Subcutaneous abdominal adipose tissue (tissue), 5 donors: ENCODE data around the gene ETV6.

ENCODE experiments used
- H3K27ac ChIP-seq: one replicate; pipeline ENCODE4 v1.7.0; 2013; ENCODE audit warnings: low read depth, mild to moderate bottlenecking, inconsistent platforms, low read length, moderate library complexity
- H3K27me3 ChIP-seq, 5 donors: one replicate each; pipeline ENCODE4 v1.7.0; 2013; ENCODE audit warnings: low read length in 5 of 5, inconsistent platforms in 1 of 5; ENCODE audit not compliant: control insufficient read depth in 5 of 5, insufficient read depth in 4 of 5
- H3K36me3 ChIP-seq, 5 donors: one replicate each; pipeline ENCODE4 v1.7.0; 2013; ENCODE audit warnings: low read length in 5 of 5; ENCODE audit not compliant: control insufficient read depth in 5 of 5, insufficient read depth in 5 of 5
- H3K4me1 ChIP-seq, 5 donors: one replicate each; pipeline ENCODE4 v1.7.0; 2013; ENCODE audit warnings: low read length in 5 of 5, mild to moderate bottlenecking in 3 of 5, moderate library complexity in 1 of 5; ENCODE audit not compliant: control insufficient read depth in 5 of 5, insufficient read depth in 5 of 5
- H3K4me3 ChIP-seq, 5 donors: one replicate each; pipeline ENCODE4 v1.7.0; 2013; ENCODE audit warnings: low read length in 5 of 5, low read depth in 1 of 5
- H3K9ac ChIP-seq, 5 donors: one replicate each; pipeline ENCODE4 v1.7.0; 2013; ENCODE audit warnings: low read length in 5 of 5, mild to moderate bottlenecking in 4 of 5, moderate library complexity in 3 of 5
- H3K9me3 ChIP-seq, 5 donors: one replicate each; pipeline ENCODE4 v1.7.0; 2013; ENCODE audit warnings: low read length in 5 of 5; ENCODE audit not compliant: control insufficient read depth in 5 of 5
- donor health status: healthy.
- donor health status: healthy.
- donor health status: healthy.
- donor health status: healthy.
- donor health status: healthy.

ETV6 gene

DNA sequence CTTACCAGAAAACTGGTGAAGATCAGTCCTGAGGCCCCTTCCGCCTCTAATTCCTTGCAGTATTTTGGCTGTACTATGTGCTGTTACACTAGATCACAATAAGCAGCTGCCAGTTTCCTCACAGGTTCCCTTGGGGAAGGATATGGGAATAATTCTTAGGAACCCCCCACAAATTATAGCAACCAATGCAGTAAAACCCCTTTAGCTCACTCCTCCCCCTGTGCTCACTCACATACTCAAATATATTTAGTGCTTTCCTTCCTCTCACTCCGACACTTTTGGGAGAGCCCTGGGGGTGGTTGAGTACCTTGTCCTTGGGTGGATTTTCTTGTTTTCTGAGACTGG is 162.7 kb downstream of the ETV6 start:
- no peaks in the 10 kb centered on the region for H3K36me3 ChIP-seq
- no peaks in the 10 kb centered on the region for H3K27me3 ChIP-seq
- H3K9ac ChIP-seq, result peak overlapping the region in 3 of 5 donors; percentile 4 to 62 (median 56)
- H3K4me3 ChIP-seq, result peak overlapping the region in 4 of 5 donors; percentile 36 to 60 (median 50)
- H3K9me3 ChIP-seq, result no peaks in the 10 kb centered on the region
- peak overlapping the region; percentile 79 for H3K27ac ChIP-seq
- H3K4me1 ChIP-seq, result peaks cover 7 to 37% (median 27%) of the 10 kb centered on the region in 5 donors

GRCh38 chr12:11812586-11813437 is 163.3 kb downstream of the ETV6 start:
- Histone ChIP-seq H3K4me3 (peak overlapping the region; percentile 36 to 60 (median 54)), H3K4me1 (peaks cover 7 to 37% (median 27%) of the 10 kb centered on the region in 5 donors)

DNA sequence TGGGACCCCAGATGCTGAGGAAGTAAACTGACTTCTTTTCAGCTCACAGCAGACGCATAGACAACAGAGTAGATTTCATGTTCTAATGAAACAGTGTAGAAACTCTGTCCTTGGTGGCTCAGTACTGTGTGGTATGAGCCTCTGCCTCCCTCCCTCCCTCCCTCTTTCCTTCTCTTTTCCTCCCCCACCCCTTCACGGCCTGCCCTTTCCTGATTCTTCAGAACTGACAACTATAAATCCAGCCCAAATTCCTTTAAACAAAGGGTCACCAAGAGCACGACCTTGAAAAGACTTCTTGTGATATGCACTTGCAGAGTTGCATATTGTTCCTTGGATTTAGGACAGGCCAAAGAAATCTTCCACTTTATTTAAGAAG is 164.0 kb downstream of the ETV6 start:
- H3K9ac ChIP-seq, result peak overlapping the region in 3 of 5 donors; percentile 12 to 62 (median 35)

More at GRCh38 chr12:11812586-11813437, 163.3 kb downstream of the ETV6 start:
- H3K27me3 ChIP-seq, result no peaks in the 10 kb centered on the region
- H3K9ac ChIP-seq, result peak overlapping the region; percentile 4 to 62 (median 53)
- no peaks in the 10 kb centered on the region for H3K36me3 ChIP-seq
- no peaks in the 10 kb centered on the region for H3K9me3 ChIP-seq
- H3K27ac ChIP-seq, result peak overlapping the region; percentile 79

GRCh38 chr12:11814374-11814773 is 164.9 kb downstream of the ETV6 start:
- H3K4me3 ChIP-seq, result no peak overlapping the region
- H3K27me3 ChIP-seq, result no peaks in the 10 kb centered on the region
- H3K4me1 ChIP-seq, result peaks cover 7 to 37% (median 27%) of the 10 kb centered on the region in 5 donors
- H3K36me3 ChIP-seq, result peaks cover 0 to 5% (median 0%) of the 10 kb centered on the region in 5 donors
- H3K27ac ChIP-seq, result no peak overlapping the region
- H3K9ac ChIP-seq, result no peak overlapping the region
- no peaks in the 10 kb centered on the region for H3K9me3 ChIP-seq

More for the DNA sequence above, 164.0 kb downstream of the ETV6 start:
- H3K36me3 ChIP-seq, result no peaks in the 10 kb centered on the region
- peak overlapping the region in 3 of 5 donors; percentile 36 to 60 (median 54) for H3K4me3 ChIP-seq
- peak overlapping the region; percentile 79 for H3K27ac ChIP-seq
- H3K4me1 ChIP-seq, result peaks cover 7 to 37% (median 27%) of the 10 kb centered on the region in 5 donors
- H3K9me3 ChIP-seq, result no peaks in the 10 kb centered on the region
- no peaks in the 10 kb centered on the region for H3K27me3 ChIP-seq

GRCh38 chr12:11815397-11815796 is 165.9 kb downstream of the ETV6 start:
- Histone ChIP-seq H3K9ac (no peak overlapping the region), H3K27me3 (no peaks in the 10 kb centered on the region), H3K4me1 (peaks cover 7 to 37% (median 27%) of the 10 kb centered on the region in 5 donors)

DNA sequence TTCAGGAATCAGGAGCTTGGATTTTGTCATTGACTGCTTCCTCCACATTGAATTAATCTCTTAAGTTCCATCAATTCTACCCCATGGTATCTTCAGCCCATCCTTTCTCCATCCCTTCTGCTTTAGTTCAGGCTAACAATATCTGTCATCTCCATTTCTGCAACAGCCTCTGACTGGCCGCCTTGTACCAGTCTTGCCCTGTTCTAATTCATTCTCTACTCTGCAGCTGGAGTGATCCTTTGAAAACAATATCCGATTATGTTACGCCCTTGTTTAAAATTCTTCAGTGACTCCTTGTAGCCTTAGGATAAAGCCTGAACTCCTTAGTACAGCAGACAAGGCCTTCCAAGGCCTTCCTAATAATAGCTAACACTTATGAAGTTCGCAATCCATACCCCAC is 170.2 kb downstream of the ETV6 start:
- H3K9ac ChIP-seq, result no peak overlapping the region
- peaks cover 0 to 16% (median 9%) of the 10 kb centered on the region in 5 donors for H3K4me1 ChIP-seq
- peaks cover 0 to 5% (median 0%) of the 10 kb centered on the region in 5 donors for H3K36me3 ChIP-seq
- no peaks in the 10 kb centered on the region for H3K9me3 ChIP-seq
- H3K4me3 ChIP-seq, result no peak overlapping the region
- H3K27ac ChIP-seq, result no peak overlapping the region
- no peaks in the 10 kb centered on the region for H3K27me3 ChIP-seq

More at GRCh38 chr12:11815397-11815796, 165.9 kb downstream of the ETV6 start:
- Histone ChIP-seq H3K4me3 (no peak overlapping the region), H3K9me3 (no peaks in the 10 kb centered on the region), H3K27ac (no peak overlapping the region), H3K36me3 (peaks cover 0 to 5% (median 0%) of the 10 kb centered on the region in 5 donors)

GRCh38 chr12:11820476-11820875 is 171.0 kb downstream of the ETV6 start:
- H3K9ac ChIP-seq, result no peak overlapping the region

GRCh38 chr12:11821386-11822080 is 172.1 kb downstream of the ETV6 start:
- H3K9me3 ChIP-seq, result no peaks in the 10 kb centered on the region
- no peak overlapping the region for H3K27ac ChIP-seq
- peaks cover 0 to 19% (median 11%) of the 10 kb centered on the region in 5 donors for H3K4me1 ChIP-seq
- peaks cover 0 to 5% (median 0%) of the 10 kb centered on the region in 5 donors for H3K36me3 ChIP-seq
- no peak overlapping the region for H3K9ac ChIP-seq
- no peaks in the 10 kb centered on the region for H3K27me3 ChIP-seq
- H3K4me3 ChIP-seq, result no peak overlapping the region

More at GRCh38 chr12:11820476-11820875, 171.0 kb downstream of the ETV6 start:
- no peak overlapping the region for H3K4me3 ChIP-seq
- H3K27me3 ChIP-seq, result no peaks in the 10 kb centered on the region
- H3K4me1 ChIP-seq, result peaks cover 0 to 15% (median 9%) of the 10 kb centered on the region in 5 donors
- H3K27ac ChIP-seq, result no peak overlapping the region
- H3K36me3 ChIP-seq, result peaks cover 0 to 5% (median 0%) of the 10 kb centered on the region in 5 donors
- H3K9me3 ChIP-seq, result no peaks in the 10 kb centered on the region

GRCh38 chr12:11822081-11822834 is 172.8 kb downstream of the ETV6 start:
- peak overlapping the region; percentile 43 for H3K27ac ChIP-seq
- peak overlapping the region in 1 of 5 donors; percentile 32 for H3K9ac ChIP-seq
- no peak overlapping the region for H3K4me3 ChIP-seq

More at GRCh38 chr12:11822081-11822834, 172.8 kb downstream of the ETV6 start:
- Histone ChIP-seq H3K9me3 (no peaks in the 10 kb centered on the region), H3K27me3 (no peaks in the 10 kb centered on the region), H3K4me1 (peaks cover 0 to 26% (median 17%) of the 10 kb centered on the region in 5 donors), H3K36me3 (peaks cover 0 to 5% (median 0%) of the 10 kb centered on the region in 5 donors)
